NCI-H526 treated with DMSO at 0.1 percent for 48 hours (cell line): ENCODE data around the gene DYRK1A.

Source experiments
- DNase-seq: peaks from one replicate; lab custom pipeline; 2025; lab: John Stamatoyannopoulos, UW

The DYRK1A gene

DNA sequence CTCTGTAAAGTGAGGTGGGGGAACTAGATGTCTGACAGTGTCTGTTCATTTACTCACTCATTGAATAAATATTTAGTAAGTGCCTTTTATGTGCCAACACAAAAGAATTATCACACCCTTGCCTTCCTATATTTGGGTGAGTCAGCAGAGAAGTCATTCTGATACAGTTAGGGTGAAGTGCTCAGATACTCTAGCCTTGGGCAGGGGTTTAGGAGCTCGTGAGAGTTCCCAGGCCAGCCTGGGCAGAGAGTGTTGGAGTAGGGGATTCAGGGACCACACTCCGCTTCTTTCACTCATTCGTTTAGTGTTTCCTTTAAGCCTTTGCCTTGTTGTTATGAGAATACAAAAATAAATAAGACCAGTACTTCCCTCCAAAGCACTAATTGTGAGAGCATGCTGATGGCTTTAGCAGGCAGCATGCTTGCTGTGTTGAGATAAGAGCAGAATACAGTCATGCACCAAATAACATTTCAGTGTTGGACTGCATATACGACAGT, 83.9 kb downstream of the DYRK1A start:
- no peak for DNase-seq

GRCh38 chr21:37451446-37451845, 84.9 kb downstream of the DYRK1A start:
- DNase-seq: no peak

GRCh38 chr21:37452227-37452626, 85.7 kb downstream of the DYRK1A start:
- DNase-seq: no peak

DNA sequence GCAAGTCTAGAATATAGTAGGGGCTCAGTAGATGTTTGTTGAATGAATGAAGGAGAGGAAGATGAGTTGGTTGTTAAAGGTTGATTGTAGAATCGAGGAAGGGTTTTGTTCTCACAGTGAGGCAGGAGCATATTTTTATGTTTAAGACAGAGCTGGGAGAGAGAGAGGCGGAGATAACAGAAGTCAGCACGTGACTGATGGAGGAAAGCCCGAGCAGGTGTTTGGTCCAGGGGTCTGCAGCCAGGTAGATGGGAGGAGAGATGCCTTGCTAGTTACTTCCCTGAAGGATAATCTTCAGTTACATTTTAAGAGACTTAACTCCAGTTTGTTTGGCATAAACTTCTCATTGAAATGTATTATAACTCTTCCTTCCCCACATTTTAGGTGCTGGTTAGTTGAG, 86.8 kb downstream of the DYRK1A start:
- no peak for DNase-seq

GRCh38 chr21:37454869-37455503, 88.4 kb downstream of the DYRK1A start:
- no peak for DNase-seq

- DNase-seq: no peak
Measured at GRCh38 chr21:37455504-37455911, 88.9 kb downstream of the DYRK1A start.

DNA sequence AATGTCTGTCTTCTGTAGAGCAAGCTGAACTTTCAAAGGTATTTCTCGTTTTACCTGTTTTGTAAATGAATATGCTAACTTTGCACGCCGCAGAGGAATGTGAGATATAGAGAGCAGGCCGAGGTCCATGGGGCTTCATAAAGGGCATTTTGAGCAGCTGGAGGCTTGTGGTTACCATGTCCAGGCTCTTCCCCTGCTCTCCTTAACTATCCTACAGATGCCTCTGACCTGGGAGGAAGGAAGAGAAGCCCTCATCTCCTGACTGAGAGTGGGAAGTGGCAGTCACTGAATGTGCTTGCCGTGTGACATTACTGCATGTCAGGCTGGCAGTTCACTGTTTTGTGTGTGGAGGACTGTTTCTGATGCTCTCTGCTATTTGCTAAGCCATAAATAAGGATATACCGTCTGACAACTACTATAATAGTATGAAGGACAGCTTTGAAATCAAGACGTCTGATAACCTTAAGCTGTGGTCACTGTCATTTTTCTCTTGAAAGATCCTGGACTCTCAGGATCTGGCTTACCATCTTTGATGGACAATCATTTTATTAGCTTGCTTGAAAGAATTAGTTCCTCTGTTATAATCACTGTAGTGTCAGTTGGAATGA, 92.2 kb downstream of the DYRK1A start:
- peak; percentile 10 for DNase-seq

- no peak for DNase-seq
Measured at GRCh38 chr21:37459575-37459974, 93.0 kb downstream of the DYRK1A start.

DNA sequence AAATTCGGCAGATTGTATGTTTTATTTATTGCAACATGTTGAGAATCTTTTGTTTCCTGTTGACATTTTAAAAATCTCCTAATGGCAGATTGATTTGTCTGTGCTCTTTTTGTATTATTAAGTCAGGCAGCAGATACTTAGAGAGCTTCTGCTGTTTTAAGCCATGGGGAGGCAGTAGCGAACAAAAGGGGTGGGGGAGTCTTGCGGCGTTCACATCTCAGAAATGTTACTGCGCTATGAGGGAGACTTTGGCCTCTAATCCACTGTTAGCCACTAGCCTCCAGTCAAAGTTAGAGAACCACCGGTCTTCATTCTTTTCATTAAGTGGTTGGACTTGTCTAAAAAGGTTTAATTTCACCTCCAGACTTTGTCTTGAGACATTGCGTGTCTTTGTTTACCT, 93.6 kb downstream of the DYRK1A start:
- DNase-seq: no peak

DNA sequence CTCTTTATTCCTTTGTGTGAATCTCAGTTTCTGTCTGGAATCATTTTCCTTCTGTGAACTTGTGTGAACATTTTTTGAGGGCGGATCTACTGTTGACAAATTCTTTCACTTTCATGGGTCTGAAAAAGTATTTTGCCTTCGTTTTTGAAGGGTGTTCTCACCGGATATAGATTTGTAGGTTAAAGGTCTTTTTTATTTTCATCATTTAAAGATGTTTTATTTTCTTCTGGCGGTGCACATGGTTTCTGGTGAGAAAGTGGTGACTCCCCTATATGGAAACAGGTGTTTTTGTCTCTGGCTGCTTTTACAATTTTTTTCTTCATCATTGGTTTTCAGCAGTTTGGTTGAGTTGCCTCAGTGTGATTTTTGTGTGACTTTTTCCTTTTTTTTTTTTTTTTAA, 94.9 kb downstream of the DYRK1A start:
- DNase-seq: no peak

- DNase-seq: no peak
Measured at GRCh38 chr21:37462087-37462861, 95.7 kb downstream of the DYRK1A start.

DNA sequence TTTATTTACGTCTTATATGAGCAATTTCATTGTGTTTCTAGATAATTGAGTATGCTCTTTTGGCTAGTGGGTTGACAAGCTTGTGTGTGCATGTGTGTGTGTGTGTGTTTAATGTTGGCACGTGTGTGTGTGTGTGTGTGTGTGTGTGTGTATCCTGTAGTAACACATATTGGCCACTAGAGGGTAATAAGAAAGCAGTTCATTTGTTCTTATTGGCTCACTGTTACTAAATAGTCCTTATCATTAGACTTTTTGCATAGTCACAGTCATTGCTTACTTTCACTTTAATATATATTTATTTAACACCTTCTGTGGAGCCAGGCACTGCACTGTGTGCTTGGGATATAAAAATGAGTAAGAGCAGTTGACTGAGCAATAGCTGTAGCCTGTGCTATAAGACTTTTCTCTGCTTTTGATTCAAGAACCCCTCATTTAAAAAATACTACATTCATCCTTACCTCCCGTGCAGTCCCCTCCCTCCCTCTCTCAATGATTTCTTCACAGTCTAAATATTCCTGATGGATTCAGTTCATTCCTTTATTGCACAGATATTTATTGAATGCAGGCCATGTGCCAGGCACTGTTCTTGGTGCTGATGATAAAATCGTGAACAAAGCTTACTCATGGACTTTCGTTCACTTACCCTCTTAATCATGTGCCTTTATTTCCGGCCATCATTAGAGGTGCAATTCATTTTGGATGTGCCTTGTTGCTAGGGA, 96.7 kb downstream of the DYRK1A start:
- DNase-seq: peak; percentile 30

- no peak for DNase-seq
Measured at GRCh38 chr21:37467082-37467481, 100.5 kb downstream of the DYRK1A start.

GRCh38 chr21:37468909-37469308, 102.3 kb downstream of the DYRK1A start:
- DNase-seq: peak; percentile 70

DNA sequence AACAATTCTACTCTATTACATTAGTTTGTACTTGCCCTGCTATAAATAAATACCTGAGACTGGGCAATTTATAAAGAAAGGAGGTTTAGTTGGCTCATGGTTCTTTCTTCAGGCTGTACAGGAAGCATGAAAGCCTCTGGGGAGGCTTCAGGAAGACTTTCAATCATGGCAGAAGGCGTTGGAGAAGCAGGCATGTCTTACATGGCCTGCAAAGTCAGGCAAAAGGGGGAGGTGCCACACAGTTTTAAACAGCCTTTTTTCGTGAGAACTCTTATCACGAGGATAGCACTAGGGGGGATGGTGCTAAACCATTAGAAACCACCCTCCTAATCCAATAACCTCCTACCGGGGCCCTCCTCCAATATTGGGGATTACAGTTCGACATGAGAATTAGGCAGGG, 102.9 kb downstream of the DYRK1A start:
- DNase-seq: no peak

- DNase-seq: no peak
Measured at GRCh38 chr21:37472581-37472980, 106.0 kb downstream of the DYRK1A start.

DNA sequence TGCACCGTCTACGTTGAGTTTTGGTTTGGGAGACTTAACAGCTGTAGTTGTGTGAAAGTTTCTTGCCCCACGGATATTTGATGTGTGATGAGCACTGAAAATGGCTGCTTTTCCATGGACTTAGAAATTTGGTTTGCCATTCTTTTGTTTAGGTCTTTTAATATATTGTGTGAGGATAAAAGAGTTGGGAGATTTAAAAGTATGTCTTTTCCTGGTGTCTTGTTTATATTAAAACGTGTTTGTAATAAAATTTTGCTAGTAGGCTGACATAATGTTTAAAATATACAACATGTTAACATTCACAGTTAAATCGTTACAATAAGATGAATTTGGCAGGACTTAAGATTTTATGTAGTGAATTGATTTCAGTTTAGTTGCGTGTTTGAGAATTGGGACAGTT, 106.9 kb downstream of the DYRK1A start:
- DNase-seq: no peak

GRCh38 chr21:37474342-37474741, 107.8 kb downstream of the DYRK1A start:
- DNase-seq: no peak

GRCh38 chr21:37475186-37475868, 108.8 kb downstream of the DYRK1A start:
- DNase-seq: no peak

GRCh38 chr21:37478794-37479193, 112.2 kb downstream of the DYRK1A start:
- DNase-seq: no peak

- no peak for DNase-seq
Measured at GRCh38 chr21:37483776-37484175, 117.2 kb downstream of the DYRK1A start.
